Measurements from ENCODE around the gene OR10G3. TPM values are rescaled to one million over a fixed set of nuclear protein-coding genes. Genes with fewer than 3 reads are reported as not detected.

The OR10G3 gene
- total RNA-seq, 1 donor from 2014 or later, result not detected

DNA sequence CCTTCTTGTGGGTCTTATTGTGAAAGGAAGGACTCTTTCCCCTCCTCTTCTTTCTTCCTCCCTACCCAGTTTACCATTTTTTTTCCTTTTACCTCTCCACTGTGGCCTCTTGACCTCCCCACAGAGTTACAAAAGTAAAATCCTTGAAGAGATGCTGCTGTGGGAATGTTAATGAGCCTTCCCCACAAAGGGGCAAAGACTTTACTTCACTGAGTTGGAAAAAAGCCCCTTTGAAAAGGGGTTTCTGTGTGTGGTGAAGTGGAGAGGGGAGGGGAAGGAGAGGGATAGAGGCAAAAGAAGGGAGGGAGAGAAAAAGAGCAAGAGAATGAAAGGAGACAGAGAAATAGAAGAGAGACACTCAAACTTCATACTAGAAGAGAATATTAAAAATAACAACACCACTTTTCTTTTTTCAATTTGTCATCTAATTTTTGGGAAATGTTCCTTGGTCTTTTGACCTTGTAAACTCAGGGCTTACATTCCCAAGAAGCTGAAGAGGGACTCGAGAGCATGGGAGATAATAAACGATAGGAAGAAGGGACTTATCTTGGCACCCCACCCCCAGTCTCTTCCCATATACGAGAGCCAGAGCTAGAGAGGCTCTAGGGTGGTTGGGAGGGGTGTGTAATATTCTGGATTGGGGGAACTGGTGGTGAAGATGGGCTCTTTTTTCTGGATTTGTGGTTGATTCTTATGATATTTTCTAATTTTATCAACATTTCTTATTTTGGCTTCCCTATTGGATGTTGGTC is 40.5 kb downstream of the OR10G3 start:
- no peak for DNase-seq (ENCODE audit: low read depth)
- Histone ChIP-seq H2AFZ (ENCODE audit: low read depth, low read length) (no peak overlapping the region), H3K9me3 (ENCODE audit: insufficient read depth, low read depth, low read length) (no peaks in the 10 kb centered on the region), H3K4me3 (ENCODE audit: insufficient read depth, low read depth, low read length) (no peak overlapping the region), H3K27me3 (ENCODE audit: insufficient read depth, low read length) (peaks cover 45% of the 10 kb centered on the region), H3K9ac (ENCODE audit: low read length) (no peak overlapping the region), H3K4me1 (ENCODE audit: insufficient read depth, low read length) (no peaks in the 10 kb centered on the region), H3K36me3 (ENCODE audit: insufficient read depth, low read length) (no peaks in the 10 kb centered on the region), H4K20me1 (ENCODE audit: insufficient read depth, low read length) (no peaks in the 10 kb centered on the region), H3K27ac (ENCODE audit: low read depth, low read length) (no peak overlapping the region), H3K79me2 (ENCODE audit: insufficient read depth, low read length) (no peaks in the 10 kb centered on the region), H3K4me2 (ENCODE audit: low read length) (no peak overlapping the region)
- Mint-ChIP-seq H3K9me3 (ENCODE audit: unreplicated experiment) (peaks cover 2% of the 10 kb centered on the region), H3K4me1 (ENCODE audit: low read depth, unreplicated experiment) (peaks cover 19% of the 10 kb centered on the region), H3K27me3 (ENCODE audit: low read depth, unreplicated experiment) (peaks cover 12% of the 10 kb centered on the region), H3K36me3 (ENCODE audit: low read depth, unreplicated experiment) (no peaks in the 10 kb centered on the region), H3K4me3 (ENCODE audit: unreplicated experiment) (no peak overlapping the region), H3K27ac (ENCODE audit: unreplicated experiment) (peak overlapping the region; percentile 44)
- FAIRE-seq, result no peak
- TF ChIP-seq CTCF (IDR thresholded peaks at IDR 0.05; ENCODE audit: insufficient read depth, low read depth, low read length), result no peak
- TF ChIP-seq EZH2 (IDR thresholded peaks at IDR 0.05; ENCODE audit: insufficient read depth, low read length), result no peak

DNA sequence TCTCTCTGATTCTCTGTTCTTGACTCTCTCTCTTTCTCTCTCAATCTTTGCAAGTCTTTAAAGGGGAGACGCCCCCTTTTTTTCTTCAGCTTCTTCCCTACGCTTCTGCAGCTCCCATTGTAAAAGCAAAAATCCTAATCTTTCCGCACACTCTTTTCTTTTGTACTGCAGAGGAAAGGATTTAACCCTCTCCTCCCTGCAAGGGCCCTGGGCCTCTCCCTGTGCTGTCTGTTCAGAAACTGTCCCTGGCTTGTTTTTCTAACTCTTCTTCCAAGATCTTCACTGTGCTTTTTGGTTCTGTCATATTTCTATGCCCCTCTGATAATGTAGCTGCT is 42.8 kb downstream of the OR10G3 start:
- Mint-ChIP-seq H3K9me3 (ENCODE audit: unreplicated experiment) (peaks cover 2% of the 10 kb centered on the region), H3K36me3 (ENCODE audit: low read depth, unreplicated experiment) (no peaks in the 10 kb centered on the region), H3K4me3 (ENCODE audit: unreplicated experiment) (peak overlapping the region; percentile 78), H3K27ac (ENCODE audit: unreplicated experiment) (peak overlapping the region; percentile 4), H3K4me1 (ENCODE audit: low read depth, unreplicated experiment) (peaks cover 14% of the 10 kb centered on the region), H3K27me3 (ENCODE audit: low read depth, unreplicated experiment) (peaks cover 14% of the 10 kb centered on the region)
- no peak for FAIRE-seq
- peaks cover 46% of the 10 kb centered on the region for H3K27me3 ChIP-seq (ENCODE audit: insufficient read depth, low read length)
- H3K4me2 ChIP-seq (ENCODE audit: low read length), result peak overlapping the region; percentile 75
- no peaks in the 10 kb centered on the region for H3K79me2 ChIP-seq (ENCODE audit: insufficient read depth, low read length)
- no peaks in the 10 kb centered on the region for H3K9me3 ChIP-seq (ENCODE audit: insufficient read depth, low read depth, low read length)
- no peak overlapping the region for H3K9ac ChIP-seq (ENCODE audit: low read length)
- H2AFZ ChIP-seq (ENCODE audit: low read depth, low read length), result peak overlapping the region; percentile 53
- TF ChIP-seq EZH2 (IDR thresholded peaks at IDR 0.05; ENCODE audit: insufficient read depth, low read length) (no peak), CTCF (IDR thresholded peaks at IDR 0.05; ENCODE audit: insufficient read depth, low read depth, low read length) (no peak)
- H3K4me1 ChIP-seq (ENCODE audit: insufficient read depth, low read length), result no peaks in the 10 kb centered on the region
- no peaks in the 10 kb centered on the region for H3K36me3 ChIP-seq (ENCODE audit: insufficient read depth, low read length)
- no peaks in the 10 kb centered on the region for H4K20me1 ChIP-seq (ENCODE audit: insufficient read depth, low read length)
- no peak for DNase-seq (ENCODE audit: low read depth)
- no peak overlapping the region for H3K27ac ChIP-seq (ENCODE audit: low read depth, low read length)
- peak overlapping the region; percentile 35 for H3K4me3 ChIP-seq (ENCODE audit: insufficient read depth, low read depth, low read length)

GRCh38 chr14:21536418-21537089 is 43.3 kb downstream of the OR10G3 start:
- no peaks in the 10 kb centered on the region for H3K36me3 Mint-ChIP-seq (ENCODE audit: low read depth, unreplicated experiment)
- H3K79me2 ChIP-seq (ENCODE audit: insufficient read depth, low read length), result no peaks in the 10 kb centered on the region

More at GRCh38 chr14:21536418-21537089, 43.3 kb downstream of the OR10G3 start:
- Histone ChIP-seq H3K27ac (ENCODE audit: low read depth, low read length) (no peak overlapping the region), H3K36me3 (ENCODE audit: insufficient read depth, low read length) (no peaks in the 10 kb centered on the region), H3K9ac (ENCODE audit: low read length) (no peak overlapping the region), H4K20me1 (ENCODE audit: insufficient read depth, low read length) (no peaks in the 10 kb centered on the region), H3K27me3 (ENCODE audit: insufficient read depth, low read length) (peaks cover 46% of the 10 kb centered on the region), H3K4me2 (ENCODE audit: low read length) (peak overlapping the region; percentile 75), H2AFZ (ENCODE audit: low read depth, low read length) (peak overlapping the region; percentile 53), H3K9me3 (ENCODE audit: insufficient read depth, low read depth, low read length) (no peaks in the 10 kb centered on the region), H3K4me1 (ENCODE audit: insufficient read depth, low read length) (no peaks in the 10 kb centered on the region), H3K4me3 (ENCODE audit: insufficient read depth, low read depth, low read length) (peak overlapping the region; percentile 35)
- DNase-seq (ENCODE audit: low read depth) (no peak), FAIRE-seq (no peak)
- H3K4me1 Mint-ChIP-seq (ENCODE audit: low read depth, unreplicated experiment), result peaks cover 14% of the 10 kb centered on the region
- H3K9me3 Mint-ChIP-seq (ENCODE audit: unreplicated experiment), result peaks cover 2% of the 10 kb centered on the region
- peak overlapping the region; percentile 69 for H3K27ac Mint-ChIP-seq (ENCODE audit: unreplicated experiment)
- peak overlapping the region; percentile 78 for H3K4me3 Mint-ChIP-seq (ENCODE audit: unreplicated experiment)
- TF ChIP-seq CTCF (IDR thresholded peaks at IDR 0.05; ENCODE audit: insufficient read depth, low read depth, low read length), result no peak
- peak; percentile 82 for TF ChIP-seq EZH2 (IDR thresholded peaks at IDR 0.05; ENCODE audit: insufficient read depth, low read length)
- H3K27me3 Mint-ChIP-seq (ENCODE audit: low read depth, unreplicated experiment), result peaks cover 14% of the 10 kb centered on the region

All from astrocyte (in vitro differentiated cells and primary cell).